ENCODE results near the gene KCP. TPM values are rescaled to one million over a fixed set of nuclear protein-coding genes. Genes with fewer than 3 reads are reported as not detected.

Gene KCP
- total RNA-seq, 1 donor = 1.1 TPM

- H3K4me3 ChIP-seq (ENCODE audit: insufficient read depth, low read length) = no peak overlapping the region
- H3K9me3 ChIP-seq (ENCODE audit: low read depth, low read length) = peaks cover 3% of the 10 kb centered on the region
- H3K27me3 ChIP-seq (ENCODE audit: insufficient read depth, low read length) = peaks cover 16% of the 10 kb centered on the region
- no peak overlapping the region for H3K4me2 ChIP-seq (ENCODE audit: insufficient read depth, low read length)
- H3K79me2 ChIP-seq (ENCODE audit: insufficient read depth, low read length) = no peaks in the 10 kb centered on the region
- TF ChIP-seq CTCF (IDR thresholded peaks at IDR 0.05; ENCODE audit: extremely low read depth, low read depth, low read length) = no peak
- H3K36me3 ChIP-seq (ENCODE audit: insufficient read depth, low read length) = no peaks in the 10 kb centered on the region
- peak; percentile 67 for DNase-seq (ENCODE audit: insufficient read length, low spot score, missing footprints)
- H3K27ac ChIP-seq (ENCODE audit: low read depth, low read length) = no peak overlapping the region
- no peak overlapping the region for H2AFZ ChIP-seq (ENCODE audit: low read length)
- no peaks in the 10 kb centered on the region for H3K4me1 ChIP-seq (ENCODE audit: insufficient read depth, low read length)
- H4K20me1 ChIP-seq (ENCODE audit: insufficient read depth, low read length) = no peaks in the 10 kb centered on the region
Measured at GRCh38 chr7:128902761-128903585, 7.5 kb downstream of the KCP start.

- H3K36me3 ChIP-seq (ENCODE audit: insufficient read depth, low read length) = no peaks in the 10 kb centered on the region
- no peaks in the 10 kb centered on the region for H3K4me1 ChIP-seq (ENCODE audit: insufficient read depth, low read length)
- no peak overlapping the region for H2AFZ ChIP-seq (ENCODE audit: low read length)
- no peaks in the 10 kb centered on the region for H4K20me1 ChIP-seq (ENCODE audit: insufficient read depth, low read length)
- H3K9me3 ChIP-seq (ENCODE audit: low read depth, low read length) = peaks cover 3% of the 10 kb centered on the region
- peaks cover 3% of the 10 kb centered on the region for H3K27me3 ChIP-seq (ENCODE audit: insufficient read depth, low read length)
- no peaks in the 10 kb centered on the region for H3K79me2 ChIP-seq (ENCODE audit: insufficient read depth, low read length)
- H3K4me3 ChIP-seq (ENCODE audit: insufficient read depth, low read length) = no peak overlapping the region
- no peak overlapping the region for H3K27ac ChIP-seq (ENCODE audit: low read depth, low read length)
- TF ChIP-seq CTCF (IDR thresholded peaks at IDR 0.05; ENCODE audit: extremely low read depth, low read depth, low read length) = no peak
- DNase-seq (ENCODE audit: insufficient read length, low spot score, missing footprints) = no peak
- no peak overlapping the region for H3K4me2 ChIP-seq (ENCODE audit: insufficient read depth, low read length)
Measured at GRCh38 chr7:128900237-128900636, 10.3 kb downstream of the KCP start.

DNA sequence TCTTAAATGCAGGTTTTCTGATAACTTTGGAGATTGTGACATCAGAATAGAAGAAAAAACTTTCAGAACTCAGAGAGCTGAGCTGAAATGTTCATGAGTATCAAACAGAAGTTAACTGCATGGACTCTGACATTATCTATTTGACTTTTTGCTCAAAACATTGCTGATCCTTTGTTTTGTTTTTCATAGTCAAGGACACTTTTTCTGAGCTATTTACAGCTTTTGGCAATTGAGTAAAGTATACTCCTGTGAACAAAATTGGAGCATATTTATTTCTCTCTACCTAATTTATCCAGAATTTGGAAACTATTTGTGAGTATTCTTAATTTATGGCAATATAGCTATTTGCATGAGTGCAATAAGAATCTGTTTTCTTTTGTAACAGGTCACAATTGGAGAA lies 11.1 kb downstream of the KCP start:
- H3K4me1 ChIP-seq (ENCODE audit: insufficient read depth, low read length) = no peaks in the 10 kb centered on the region
- no peak for TF ChIP-seq CTCF (IDR thresholded peaks at IDR 0.05; ENCODE audit: extremely low read depth, low read depth, low read length)
- peaks cover 3% of the 10 kb centered on the region for H3K9me3 ChIP-seq (ENCODE audit: low read depth, low read length)
- DNase-seq (ENCODE audit: insufficient read length, low spot score, missing footprints) = no peak
- no peak overlapping the region for H3K4me2 ChIP-seq (ENCODE audit: insufficient read depth, low read length)
- no peaks in the 10 kb centered on the region for H3K79me2 ChIP-seq (ENCODE audit: insufficient read depth, low read length)
- H3K36me3 ChIP-seq (ENCODE audit: insufficient read depth, low read length) = no peaks in the 10 kb centered on the region
- H2AFZ ChIP-seq (ENCODE audit: low read length) = no peak overlapping the region
- H4K20me1 ChIP-seq (ENCODE audit: insufficient read depth, low read length) = no peaks in the 10 kb centered on the region
- H3K4me3 ChIP-seq (ENCODE audit: insufficient read depth, low read length) = no peak overlapping the region
- H3K27me3 ChIP-seq (ENCODE audit: insufficient read depth, low read length) = peaks cover 3% of the 10 kb centered on the region
- H3K27ac ChIP-seq (ENCODE audit: low read depth, low read length) = no peak overlapping the region

DNA sequence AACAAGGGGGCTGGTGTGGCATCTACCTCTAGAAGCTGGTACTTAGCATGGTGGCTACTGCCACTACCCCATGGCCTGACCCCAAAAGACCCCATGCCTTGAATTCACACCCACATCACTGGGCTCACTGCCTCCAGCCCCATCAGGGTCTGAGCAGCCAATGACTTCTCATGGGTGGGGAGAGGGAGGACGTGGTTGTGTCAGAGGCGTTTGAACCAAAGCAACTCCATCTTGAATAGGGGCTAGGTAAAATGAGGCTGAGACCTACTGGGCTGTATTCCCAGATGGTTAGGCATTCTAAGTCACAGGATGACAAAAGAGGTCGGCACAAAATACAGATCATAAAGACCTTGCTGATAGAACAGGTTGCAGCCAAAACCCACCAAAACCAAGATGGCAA lies 15.2 kb downstream of the KCP start:
- Histone ChIP-seq H4K20me1 (ENCODE audit: insufficient read depth, low read length) (no peaks in the 10 kb centered on the region), H3K79me2 (ENCODE audit: insufficient read depth, low read length) (no peaks in the 10 kb centered on the region), H3K9me3 (ENCODE audit: low read depth, low read length) (peaks cover 3% of the 10 kb centered on the region), H3K4me3 (ENCODE audit: insufficient read depth, low read length) (no peak overlapping the region), H3K4me2 (ENCODE audit: insufficient read depth, low read length) (no peak overlapping the region), H3K27me3 (ENCODE audit: insufficient read depth, low read length) (peaks cover 8% of the 10 kb centered on the region), H3K36me3 (ENCODE audit: insufficient read depth, low read length) (no peaks in the 10 kb centered on the region), H3K27ac (ENCODE audit: low read depth, low read length) (no peak overlapping the region), H2AFZ (ENCODE audit: low read length) (no peak overlapping the region), H3K4me1 (ENCODE audit: insufficient read depth, low read length) (no peaks in the 10 kb centered on the region)
- no peak for TF ChIP-seq CTCF (IDR thresholded peaks at IDR 0.05; ENCODE audit: extremely low read depth, low read depth, low read length)
- DNase-seq (ENCODE audit: insufficient read length, low spot score, missing footprints) = no peak
